Measurements from ENCODE around the gene SH3RF2.

The SH3RF2 gene

DNA sequence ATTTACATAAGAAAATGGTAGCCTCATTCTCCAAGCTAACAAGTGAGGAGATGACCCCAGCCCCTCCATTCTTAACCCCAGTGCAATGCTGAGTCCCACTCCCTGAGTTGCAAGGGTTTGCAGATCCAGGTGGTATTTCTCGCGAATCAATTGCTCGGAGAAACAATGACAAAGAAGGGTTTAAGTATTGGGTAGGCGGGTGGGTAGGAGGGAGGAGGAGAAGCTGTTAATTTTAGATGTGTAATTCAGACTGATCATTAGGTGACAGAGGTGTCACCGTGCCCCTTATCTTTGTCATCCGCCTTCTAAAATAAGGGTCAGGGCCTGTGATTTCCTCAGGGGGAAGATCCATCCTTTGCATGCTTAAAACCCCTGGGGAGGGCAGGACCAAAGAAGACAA, 17.0 kb upstream of the SH3RF2 start:
- no peak overlapping the region for H3K27ac ChIP-seq (ENCODE audit: insufficient read depth, low read length, poor library complexity, severe bottlenecking)
- no peaks in the 10 kb centered on the region for H3K27me3 ChIP-seq (replicated peaks; ENCODE audit: control insufficient read depth, insufficient read depth, low read length, poor library complexity, severe bottlenecking)
- no peaks in the 10 kb centered on the region for H3K4me1 ChIP-seq (ENCODE audit: control insufficient read depth, insufficient read depth, low read length, poor library complexity, severe bottlenecking)
- H3K4me3 ChIP-seq (ENCODE audit: insufficient read depth, low read depth, low read length, poor library complexity, severe bottlenecking) = no peak overlapping the region
- H3K9me3 ChIP-seq (ENCODE audit: control insufficient read depth, low read length) = no peaks in the 10 kb centered on the region
- DNase-seq = no peak
- no peaks in the 10 kb centered on the region for H3K36me3 ChIP-seq (ENCODE audit: control insufficient read depth, insufficient read depth, low read length)

DNA sequence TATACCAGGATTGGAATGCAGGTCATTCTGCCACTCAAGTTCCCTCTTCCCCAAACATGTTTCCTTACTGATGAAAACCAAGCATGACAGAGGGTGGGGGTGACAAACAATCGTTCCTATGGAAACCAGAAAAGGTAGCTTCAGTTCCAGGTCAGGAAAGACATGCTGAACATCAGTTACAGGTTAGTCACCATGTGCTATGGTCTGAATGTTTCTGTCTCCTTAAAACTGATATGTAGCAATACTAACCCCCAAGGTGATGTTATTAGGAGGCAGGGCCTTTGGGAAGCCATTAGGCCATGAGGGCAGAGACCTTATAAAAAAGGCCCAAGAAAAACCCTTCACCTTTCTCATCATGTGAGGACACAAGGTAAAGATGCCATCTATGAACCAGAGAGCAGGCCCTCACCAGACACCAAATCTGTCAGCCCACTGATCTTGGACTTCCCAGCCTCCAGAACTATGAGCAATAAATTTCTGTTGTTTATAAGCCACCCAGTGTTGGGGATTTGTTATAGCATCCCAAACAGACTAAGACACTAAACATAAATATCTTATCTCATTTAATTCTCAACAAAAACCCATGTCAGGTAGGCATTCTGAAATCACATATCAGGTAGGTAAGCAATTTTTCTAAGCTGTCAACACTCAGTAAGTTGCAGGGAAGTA, 15.7 kb upstream of the SH3RF2 start:
- Histone ChIP-seq H3K36me3 (ENCODE audit: control insufficient read depth, insufficient read depth, low read length) (no peaks in the 10 kb centered on the region), H3K4me1 (ENCODE audit: control insufficient read depth, insufficient read depth, low read length, poor library complexity, severe bottlenecking) (no peaks in the 10 kb centered on the region), H3K27ac (ENCODE audit: insufficient read depth, low read length, poor library complexity, severe bottlenecking) (no peak overlapping the region), H3K27me3 (replicated peaks; ENCODE audit: control insufficient read depth, insufficient read depth, low read length, poor library complexity, severe bottlenecking) (no peaks in the 10 kb centered on the region), H3K4me3 (ENCODE audit: insufficient read depth, low read depth, low read length, poor library complexity, severe bottlenecking) (no peak overlapping the region), H3K9me3 (ENCODE audit: control insufficient read depth, low read length) (no peaks in the 10 kb centered on the region)
- DNase-seq = no peak

DNA sequence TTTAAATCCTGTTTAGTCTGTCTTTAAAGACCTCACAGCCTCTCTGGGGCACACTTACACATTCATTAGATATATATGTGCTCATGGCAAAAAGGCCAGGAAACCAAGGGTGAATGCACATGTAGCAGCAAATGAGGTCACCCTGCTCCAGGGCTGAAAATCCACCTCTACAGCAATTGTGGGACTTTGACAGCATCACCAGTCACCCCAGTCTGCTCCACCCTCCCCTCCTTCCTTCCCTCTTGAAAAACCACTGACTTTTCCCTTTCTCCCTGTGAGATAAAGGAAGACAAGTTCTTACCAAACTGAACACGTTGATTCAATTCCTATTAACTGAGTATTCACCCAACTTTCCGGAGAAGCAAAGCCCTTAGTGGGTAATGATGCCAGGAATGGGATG, 15.2 kb upstream of the SH3RF2 start:
- H3K27ac ChIP-seq (ENCODE audit: insufficient read depth, low read length, poor library complexity, severe bottlenecking) = no peak overlapping the region
- no peaks in the 10 kb centered on the region for H3K27me3 ChIP-seq (replicated peaks; ENCODE audit: control insufficient read depth, insufficient read depth, low read length, poor library complexity, severe bottlenecking)
- no peaks in the 10 kb centered on the region for H3K9me3 ChIP-seq (ENCODE audit: control insufficient read depth, low read length)
- no peak overlapping the region for H3K4me3 ChIP-seq (ENCODE audit: insufficient read depth, low read depth, low read length, poor library complexity, severe bottlenecking)
- no peak for DNase-seq
- no peaks in the 10 kb centered on the region for H3K4me1 ChIP-seq (ENCODE audit: control insufficient read depth, insufficient read depth, low read length, poor library complexity, severe bottlenecking)
- no peaks in the 10 kb centered on the region for H3K36me3 ChIP-seq (ENCODE audit: control insufficient read depth, insufficient read depth, low read length)

DNA sequence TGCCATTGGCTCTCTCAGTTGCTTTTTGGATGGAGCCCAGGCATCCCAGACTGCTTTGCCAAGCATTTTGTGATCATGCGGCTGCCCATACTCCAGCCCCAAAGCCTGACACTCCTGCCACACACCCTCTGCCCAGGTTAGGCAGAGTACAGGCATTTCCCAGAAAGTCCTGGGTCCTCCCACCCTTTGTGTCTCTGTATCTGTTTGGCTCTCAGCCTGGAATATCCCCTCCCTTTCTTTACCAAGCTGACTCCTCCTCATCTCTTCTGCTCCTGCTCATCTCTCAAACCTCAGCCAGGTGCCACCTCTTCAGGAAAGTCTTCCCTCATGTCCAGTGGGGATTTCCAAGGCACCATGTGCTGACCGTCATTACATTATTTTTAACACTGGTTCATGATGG, 14.3 kb upstream of the SH3RF2 start:
- Histone ChIP-seq H3K4me1 (ENCODE audit: control insufficient read depth, insufficient read depth, low read length, poor library complexity, severe bottlenecking) (no peaks in the 10 kb centered on the region), H3K27ac (ENCODE audit: insufficient read depth, low read length, poor library complexity, severe bottlenecking) (no peak overlapping the region), H3K27me3 (replicated peaks; ENCODE audit: control insufficient read depth, insufficient read depth, low read length, poor library complexity, severe bottlenecking) (no peaks in the 10 kb centered on the region), H3K4me3 (ENCODE audit: insufficient read depth, low read depth, low read length, poor library complexity, severe bottlenecking) (no peak overlapping the region), H3K9me3 (ENCODE audit: control insufficient read depth, low read length) (no peaks in the 10 kb centered on the region), H3K36me3 (ENCODE audit: control insufficient read depth, insufficient read depth, low read length) (no peaks in the 10 kb centered on the region)
- no peak for DNase-seq

DNA sequence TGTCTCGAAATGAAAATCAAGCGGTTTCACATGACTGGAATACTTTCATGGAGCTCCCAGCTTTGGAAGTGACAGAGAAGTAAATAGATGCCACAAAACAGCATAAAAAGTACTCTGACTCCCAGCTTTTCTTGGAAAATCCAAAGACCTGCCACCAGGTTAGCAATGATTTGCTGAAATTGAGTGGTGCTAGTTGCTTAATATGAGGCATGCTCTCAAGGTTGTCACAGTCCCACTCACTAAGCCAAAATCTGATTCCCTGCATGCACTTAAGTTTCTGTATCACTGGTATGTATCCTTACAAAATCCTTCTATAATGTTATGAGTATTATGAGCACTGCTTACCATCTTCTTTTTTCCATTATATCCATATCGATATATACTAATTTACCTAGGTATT, 13.0 kb upstream of the SH3RF2 start:
- H3K27ac ChIP-seq (ENCODE audit: insufficient read depth, low read length, poor library complexity, severe bottlenecking) = no peak overlapping the region
- no peaks in the 10 kb centered on the region for H3K36me3 ChIP-seq (ENCODE audit: control insufficient read depth, insufficient read depth, low read length)
- H3K27me3 ChIP-seq (replicated peaks; ENCODE audit: control insufficient read depth, insufficient read depth, low read length, poor library complexity, severe bottlenecking) = no peaks in the 10 kb centered on the region
- no peaks in the 10 kb centered on the region for H3K9me3 ChIP-seq (ENCODE audit: control insufficient read depth, low read length)
- H3K4me1 ChIP-seq (ENCODE audit: control insufficient read depth, insufficient read depth, low read length, poor library complexity, severe bottlenecking) = no peaks in the 10 kb centered on the region
- H3K4me3 ChIP-seq (ENCODE audit: insufficient read depth, low read depth, low read length, poor library complexity, severe bottlenecking) = no peak overlapping the region
- no peak for DNase-seq

DNA sequence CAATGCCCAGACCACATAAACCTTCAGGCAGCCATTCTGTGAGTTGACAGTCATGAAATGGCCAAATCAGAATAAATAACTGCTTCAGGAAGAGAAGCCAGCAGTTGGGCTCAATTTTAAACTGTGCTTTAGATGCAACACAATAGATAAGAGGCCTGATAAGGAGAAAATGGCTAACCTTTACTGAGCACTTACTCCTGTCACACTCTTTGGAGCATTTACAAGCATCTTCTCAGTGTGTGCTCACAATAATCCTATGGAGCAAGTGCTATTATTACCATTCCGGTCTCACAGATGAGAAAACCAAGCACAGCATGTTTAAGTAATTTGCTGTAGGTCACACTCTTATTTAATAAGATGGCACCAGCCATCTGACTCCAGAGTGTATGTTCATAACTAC, 11.5 kb upstream of the SH3RF2 start:
- DNase-seq = no peak
- no peak overlapping the region for H3K27ac ChIP-seq (ENCODE audit: insufficient read depth, low read length, poor library complexity, severe bottlenecking)
- no peaks in the 10 kb centered on the region for H3K27me3 ChIP-seq (replicated peaks; ENCODE audit: control insufficient read depth, insufficient read depth, low read length, poor library complexity, severe bottlenecking)
- no peaks in the 10 kb centered on the region for H3K9me3 ChIP-seq (ENCODE audit: control insufficient read depth, low read length)
- no peak overlapping the region for H3K4me3 ChIP-seq (ENCODE audit: insufficient read depth, low read depth, low read length, poor library complexity, severe bottlenecking)
- no peaks in the 10 kb centered on the region for H3K4me1 ChIP-seq (ENCODE audit: control insufficient read depth, insufficient read depth, low read length, poor library complexity, severe bottlenecking)
- H3K36me3 ChIP-seq (ENCODE audit: control insufficient read depth, insufficient read depth, low read length) = no peaks in the 10 kb centered on the region

DNA sequence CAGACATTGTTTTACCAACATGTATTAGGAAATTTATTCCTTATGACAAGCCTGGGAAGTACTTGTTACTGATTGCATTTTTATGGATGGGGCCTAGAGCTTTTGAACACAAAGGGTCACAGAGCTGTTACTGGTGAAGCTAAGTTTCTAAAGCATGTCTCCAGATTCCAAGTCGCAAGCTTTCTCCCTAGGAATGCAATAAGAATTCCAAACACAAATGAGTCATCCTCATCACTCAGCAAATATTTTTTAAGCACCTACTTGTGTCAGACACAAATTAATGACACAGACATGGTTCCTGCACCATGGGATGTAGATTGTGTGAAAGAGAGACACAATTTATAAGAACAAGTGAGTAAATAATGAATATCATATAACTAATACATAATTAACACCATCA, 11.0 kb upstream of the SH3RF2 start:
- no peak overlapping the region for H3K27ac ChIP-seq (ENCODE audit: insufficient read depth, low read length, poor library complexity, severe bottlenecking)
- no peaks in the 10 kb centered on the region for H3K27me3 ChIP-seq (replicated peaks; ENCODE audit: control insufficient read depth, insufficient read depth, low read length, poor library complexity, severe bottlenecking)
- no peaks in the 10 kb centered on the region for H3K9me3 ChIP-seq (ENCODE audit: control insufficient read depth, low read length)
- H3K4me3 ChIP-seq (ENCODE audit: insufficient read depth, low read depth, low read length, poor library complexity, severe bottlenecking) = no peak overlapping the region
- H3K4me1 ChIP-seq (ENCODE audit: control insufficient read depth, insufficient read depth, low read length, poor library complexity, severe bottlenecking) = no peaks in the 10 kb centered on the region
- no peak for DNase-seq
- no peaks in the 10 kb centered on the region for H3K36me3 ChIP-seq (ENCODE audit: control insufficient read depth, insufficient read depth, low read length)

DNA sequence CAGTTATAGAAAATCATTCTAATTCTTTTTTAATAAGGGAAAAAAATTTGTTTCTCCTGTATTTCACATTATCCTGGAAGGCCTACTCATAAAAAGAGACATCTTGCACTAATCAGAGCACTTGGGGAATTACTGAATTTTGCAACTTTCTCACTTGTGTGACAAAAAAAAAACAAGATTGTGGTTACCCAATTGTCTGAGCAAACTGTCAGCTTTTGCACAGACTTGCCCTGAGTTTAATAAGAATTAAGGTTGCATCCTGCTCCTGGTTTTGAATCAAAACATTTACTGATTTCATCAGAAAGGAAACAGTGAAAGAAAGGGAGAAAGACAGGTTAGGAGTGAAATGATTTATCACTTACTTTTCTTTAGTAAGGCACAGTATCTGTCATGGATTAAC, 10.6 kb upstream of the SH3RF2 start:
- DNase-seq = no peak
- no peak overlapping the region for H3K27ac ChIP-seq (ENCODE audit: insufficient read depth, low read length, poor library complexity, severe bottlenecking)
- no peak overlapping the region for H3K4me3 ChIP-seq (ENCODE audit: insufficient read depth, low read depth, low read length, poor library complexity, severe bottlenecking)

DNA sequence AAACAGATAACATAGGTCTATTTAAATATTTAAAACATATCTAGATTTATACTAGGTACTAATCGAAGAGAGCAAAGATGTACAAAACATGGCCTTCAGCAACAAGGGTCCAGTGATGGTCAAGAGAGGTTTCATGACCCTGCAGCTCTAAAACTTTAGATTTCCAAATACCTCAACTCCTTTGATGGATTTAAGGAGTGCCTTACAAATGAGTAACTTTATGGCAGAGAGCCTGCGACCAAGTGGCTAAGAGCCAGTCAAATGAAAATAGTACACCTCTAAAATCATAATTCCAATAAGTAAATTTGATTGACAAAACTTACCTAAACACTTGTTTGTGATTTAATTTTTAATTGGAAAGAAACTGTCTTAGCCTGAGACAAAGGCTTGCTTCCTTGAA, 4.7 kb upstream of the SH3RF2 start:
- no peaks in the 10 kb centered on the region for H3K9me3 ChIP-seq (ENCODE audit: control insufficient read depth, low read length)
- no peak overlapping the region for H3K27ac ChIP-seq (ENCODE audit: insufficient read depth, low read length, poor library complexity, severe bottlenecking)
- no peak for DNase-seq
- H3K27me3 ChIP-seq (replicated peaks; ENCODE audit: control insufficient read depth, insufficient read depth, low read length, poor library complexity, severe bottlenecking) = no peaks in the 10 kb centered on the region
- no peak overlapping the region for H3K4me3 ChIP-seq (ENCODE audit: insufficient read depth, low read depth, low read length, poor library complexity, severe bottlenecking)
- no peaks in the 10 kb centered on the region for H3K36me3 ChIP-seq (ENCODE audit: control insufficient read depth, insufficient read depth, low read length)
- no peaks in the 10 kb centered on the region for H3K4me1 ChIP-seq (ENCODE audit: control insufficient read depth, insufficient read depth, low read length, poor library complexity, severe bottlenecking)

More for the DNA sequence above, 10.6 kb upstream of the SH3RF2 start:
- H3K9me3 ChIP-seq (ENCODE audit: control insufficient read depth, low read length) = no peaks in the 10 kb centered on the region
- H3K36me3 ChIP-seq (ENCODE audit: control insufficient read depth, insufficient read depth, low read length) = no peaks in the 10 kb centered on the region
- H3K27me3 ChIP-seq (replicated peaks; ENCODE audit: control insufficient read depth, insufficient read depth, low read length, poor library complexity, severe bottlenecking) = no peaks in the 10 kb centered on the region
- H3K4me1 ChIP-seq (ENCODE audit: control insufficient read depth, insufficient read depth, low read length, poor library complexity, severe bottlenecking) = no peaks in the 10 kb centered on the region

DNA sequence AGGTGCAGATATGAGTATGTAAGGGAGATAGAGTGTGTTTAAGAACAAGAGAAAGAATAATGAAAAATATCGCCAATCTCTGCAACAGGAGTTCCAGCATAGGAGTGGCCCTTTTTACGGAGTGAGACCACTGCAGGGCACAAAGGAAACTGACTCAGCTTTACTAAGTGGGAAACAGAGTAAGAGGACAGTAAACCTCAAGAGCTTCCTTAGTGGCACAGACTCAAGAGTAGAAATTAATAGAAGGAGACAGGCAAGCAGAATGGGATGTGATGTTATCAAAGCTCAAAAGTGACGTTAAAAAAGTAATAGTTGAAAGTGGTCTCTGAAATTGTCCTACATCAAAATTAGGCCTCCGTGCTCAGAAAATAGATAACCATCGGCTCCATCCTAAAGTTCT, 2.1 kb upstream of the SH3RF2 start:
- H3K4me3 ChIP-seq (ENCODE audit: insufficient read depth, low read depth, low read length, poor library complexity, severe bottlenecking) = no peak overlapping the region

More for the DNA sequence above, 2.1 kb upstream of the SH3RF2 start:
- no peak for DNase-seq
- H3K27ac ChIP-seq (ENCODE audit: insufficient read depth, low read length, poor library complexity, severe bottlenecking) = no peak overlapping the region
- H3K4me1 ChIP-seq (ENCODE audit: control insufficient read depth, insufficient read depth, low read length, poor library complexity, severe bottlenecking) = no peaks in the 10 kb centered on the region
- no peaks in the 10 kb centered on the region for H3K9me3 ChIP-seq (ENCODE audit: control insufficient read depth, low read length)
- no peaks in the 10 kb centered on the region for H3K36me3 ChIP-seq (ENCODE audit: control insufficient read depth, insufficient read depth, low read length)
- H3K27me3 ChIP-seq (replicated peaks; ENCODE audit: control insufficient read depth, insufficient read depth, low read length, poor library complexity, severe bottlenecking) = peaks cover 3% of the 10 kb centered on the region

Measured in effector memory CD4-positive, alpha-beta T cell (primary cell).